ENCODE results near the gene CD81. TPM values are rescaled to one million over a fixed set of nuclear protein-coding genes. Genes with fewer than 3 reads are reported as not detected.

CD81 gene
- total RNA-seq, 2 experiments from 2014 or later: 181 to 183 TPM

DNA sequence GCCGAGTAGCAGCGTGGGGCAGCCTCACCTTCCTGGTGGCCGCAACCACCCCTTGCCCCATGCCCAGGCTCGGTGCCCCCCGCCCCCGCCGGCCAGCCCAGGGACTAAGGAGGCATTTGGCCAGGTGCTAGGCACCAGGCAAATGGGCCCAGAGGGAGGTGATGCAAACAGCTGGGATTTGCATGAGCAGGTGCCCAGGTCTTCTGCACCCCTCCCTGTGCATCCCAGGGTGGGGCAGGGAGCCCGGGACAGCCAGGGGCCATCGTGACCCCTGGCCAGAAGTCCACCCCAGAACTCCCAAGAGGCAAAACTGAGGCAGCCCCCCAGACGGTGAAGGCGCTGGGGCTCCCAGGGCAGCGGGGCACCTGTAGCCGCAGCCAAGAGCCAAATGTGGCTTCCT lies 49.1 kb downstream of the CD81 start:
- no peaks in the 10 kb centered on the region for H3K27me3 ChIP-seq (ENCODE audit: control insufficient read depth in 1 of 2, insufficient read depth in 2 of 2, low read length in 2 of 2)
- TF ChIP-seq, protein P1, sequence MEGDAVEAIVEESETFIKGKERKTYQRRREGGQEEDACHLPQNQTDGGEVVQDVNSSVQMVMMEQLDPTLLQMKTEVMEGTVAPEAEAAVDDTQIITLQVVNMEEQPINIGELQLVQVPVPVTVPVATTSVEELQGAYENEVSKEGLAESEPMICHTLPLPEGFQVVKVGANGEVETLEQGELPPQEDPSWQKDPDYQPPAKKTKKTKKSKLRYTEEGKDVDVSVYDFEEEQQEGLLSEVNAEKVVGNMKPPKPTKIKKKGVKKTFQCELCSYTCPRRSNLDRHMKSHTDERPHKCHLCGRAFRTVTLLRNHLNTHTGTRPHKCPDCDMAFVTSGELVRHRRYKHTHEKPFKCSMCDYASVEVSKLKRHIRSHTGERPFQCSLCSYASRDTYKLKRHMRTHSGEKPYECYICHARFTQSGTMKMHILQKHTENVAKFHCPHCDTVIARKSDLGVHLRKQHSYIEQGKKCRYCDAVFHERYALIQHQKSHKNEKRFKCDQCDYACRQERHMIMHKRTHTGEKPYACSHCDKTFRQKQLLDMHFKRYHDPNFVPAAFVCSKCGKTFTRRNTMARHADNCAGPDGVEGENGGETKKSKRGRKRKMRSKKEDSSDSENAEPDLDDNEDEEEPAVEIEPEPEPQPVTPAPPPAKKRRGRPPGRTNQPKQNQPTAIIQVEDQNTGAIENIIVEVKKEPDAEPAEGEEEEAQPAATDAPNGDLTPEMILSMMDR (IDR thresholded peaks at IDR 0.05): no peak
- peaks cover 0 to 4% of the 10 kb centered on the region in 2 experiments for H3K9me3 ChIP-seq (ENCODE audit: control insufficient read depth in 1 of 2, insufficient read depth in 1 of 2, low read length in 2 of 2)
- peak in 1 of 14 experiments; percentile 31 for DNase-seq
- Mint-ChIP-seq H3K4me1 (ENCODE audit: low read depth) (no peaks in the 10 kb centered on the region), H3K27ac (no peak overlapping the region), H3K4me3 (no peak overlapping the region), H3K9me3 (no peaks in the 10 kb centered on the region), H3K27me3 (no peaks in the 10 kb centered on the region), H3K36me3 (ENCODE audit: low read depth) (no peaks in the 10 kb centered on the region)
- no peaks in the 10 kb centered on the region for H3K36me3 ChIP-seq (ENCODE audit: insufficient read depth, low read length)
- no peak overlapping the region for H3K4me3 ChIP-seq (ENCODE audit: low read length)
- POLR2A ChIA-PET: no interaction called here
- H3K27ac ChIP-seq (ENCODE audit: low read depth in 1 of 2, low read length in 2 of 2): no peak overlapping the region
- H3K4me1 ChIP-seq (ENCODE audit: insufficient read depth, low read length): peaks cover 3% of the 10 kb centered on the region
- ATAC-seq (ENCODE audit: poor library complexity): no peak
- CTCF ChIA-PET: interaction anchor here (4.3 kb wide), 1 partner anchor 106 kb away, joined by 46 read pairs; no protein-coding TSS in a partner anchor
- intact Hi-C loops (cut with DNase I, micrococcal nuclease): no loop called here

- ATAC-seq (ENCODE audit: poor library complexity): no peak
- no peak overlapping the region for H3K27ac Mint-ChIP-seq
- H3K4me3 ChIP-seq (ENCODE audit: low read length): no peak overlapping the region
- no peaks in the 10 kb centered on the region for H3K36me3 Mint-ChIP-seq (ENCODE audit: low read depth)
- intact Hi-C loops (cut with DNase I, micrococcal nuclease): no loop called here
- TF ChIP-seq, protein P1 (IDR thresholded peaks at IDR 0.05): no peak
- H3K4me1 ChIP-seq (ENCODE audit: insufficient read depth, low read length): peaks cover 3% of the 10 kb centered on the region
- no peak overlapping the region for H3K27ac ChIP-seq (ENCODE audit: low read depth in 1 of 2, low read length in 2 of 2)
- POLR2A ChIA-PET: interaction anchor here (1.7 kb wide), 1 partner anchor 461 kb away, joined by 5 read pairs; no protein-coding TSS in a partner anchor
- H3K36me3 ChIP-seq (ENCODE audit: insufficient read depth, low read length): no peaks in the 10 kb centered on the region
- no peak overlapping the region for H3K4me3 Mint-ChIP-seq
- H3K9me3 ChIP-seq (ENCODE audit: control insufficient read depth in 1 of 2, insufficient read depth in 1 of 2, low read length in 2 of 2): peaks cover 0 to 4% of the 10 kb centered on the region in 2 experiments
- no peaks in the 10 kb centered on the region for H3K9me3 Mint-ChIP-seq
- CTCF ChIA-PET: interaction anchor here (4.3 kb wide), 1 partner anchor 105 kb away, joined by 46 read pairs; no protein-coding TSS in a partner anchor
- no peaks in the 10 kb centered on the region for H3K4me1 Mint-ChIP-seq (ENCODE audit: low read depth)
- no peaks in the 10 kb centered on the region for H3K27me3 Mint-ChIP-seq
- peak in 1 of 14 experiments; percentile 38 for DNase-seq
- no peaks in the 10 kb centered on the region for H3K27me3 ChIP-seq (ENCODE audit: control insufficient read depth in 1 of 2, insufficient read depth in 2 of 2, low read length in 2 of 2)
These were observed 49.9 kb downstream of the CD81 start for GRCh38 chr11:2426826-2427521.

DNA sequence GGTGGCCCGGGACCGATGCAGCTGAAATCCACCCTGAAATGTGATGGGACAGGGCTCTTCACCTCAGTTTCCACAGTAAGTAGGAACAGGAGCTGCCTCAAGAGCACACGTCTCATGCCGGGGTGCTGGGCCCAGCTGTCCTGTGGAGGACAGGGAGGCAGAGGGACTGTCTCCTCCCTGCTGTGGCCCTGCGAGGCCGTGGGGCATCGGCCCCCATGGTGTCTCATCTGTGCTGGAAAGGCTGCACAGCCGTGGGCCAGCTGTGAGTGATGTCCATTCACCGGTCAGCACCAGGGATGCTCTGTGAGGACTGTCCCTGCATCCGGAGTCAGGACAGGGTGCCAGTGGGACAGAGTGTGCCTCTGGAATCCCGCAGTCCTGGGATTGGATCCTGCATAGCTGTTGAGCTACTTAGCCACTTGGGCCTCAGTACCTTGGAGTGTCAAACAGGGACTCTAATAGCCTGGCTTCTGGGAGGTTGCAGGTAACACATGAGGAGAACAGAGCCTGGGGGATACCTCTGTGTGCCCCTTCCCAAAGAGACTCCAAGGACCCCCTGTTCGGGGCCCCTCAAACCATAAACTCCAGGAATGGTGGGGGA lies 50.7 kb downstream of the CD81 start:
- Mint-ChIP-seq H3K36me3 (ENCODE audit: low read depth) (no peaks in the 10 kb centered on the region), H3K4me3 (no peak overlapping the region), H3K9me3 (no peaks in the 10 kb centered on the region), H3K4me1 (ENCODE audit: low read depth) (no peaks in the 10 kb centered on the region), H3K27me3 (no peaks in the 10 kb centered on the region), H3K27ac (no peak overlapping the region)
- TF ChIP-seq, protein P1 (IDR thresholded peaks at IDR 0.05): no peak
- intact Hi-C loops (cut with DNase I, micrococcal nuclease): loop anchor here (1.0 to 2.0 kb wide), 4 partner anchors 103 to 665 kb away; no protein-coding TSS in a partner anchor
- ChIA-PET POLR2A (interaction anchor here (1.7 kb wide), 1 partner anchor 460 kb away, joined by 5 read pairs; no protein-coding TSS in a partner anchor), CTCF (interaction anchor here (4.3 kb wide), 1 partner anchor 104 kb away, joined by 46 read pairs; no protein-coding TSS in a partner anchor)
- no peak for DNase-seq
- Histone ChIP-seq H3K4me1 (ENCODE audit: insufficient read depth, low read length) (peaks cover 3% of the 10 kb centered on the region), H3K4me3 (ENCODE audit: low read length) (no peak overlapping the region), H3K9me3 (ENCODE audit: control insufficient read depth in 1 of 2, insufficient read depth in 1 of 2, low read length in 2 of 2) (peaks cover 0 to 4% of the 10 kb centered on the region in 2 experiments), H3K27me3 (ENCODE audit: control insufficient read depth in 1 of 2, insufficient read depth in 2 of 2, low read length in 2 of 2) (no peaks in the 10 kb centered on the region), H3K27ac (ENCODE audit: low read depth in 1 of 2, low read length in 2 of 2) (no peak overlapping the region), H3K36me3 (ENCODE audit: insufficient read depth, low read length) (no peaks in the 10 kb centered on the region)
- peak; percentile 35 for ATAC-seq (ENCODE audit: poor library complexity)
